ENCODE data around the gene GPR55.

- no peak for TF ChIP-seq CTCF (conservative IDR thresholded peaks at IDR 0.05; ENCODE audit: low read depth, low read length)
- TF ChIP-seq EZH2 (IDR thresholded peaks at IDR 0.05; ENCODE audit: low read length, unreplicated experiment): no peak
- TF ChIP-seq EZH2phosphoT487 (IDR thresholded peaks at IDR 0.05; ENCODE audit: borderline replicate concordance, low read length): no peak
Measured at GRCh38 chr2:230910546-230911177, 14.4 kb downstream of the GPR55 start.
